Measurements from ENCODE around the gene ATP8B3.

The ATP8B3 gene

DNA sequence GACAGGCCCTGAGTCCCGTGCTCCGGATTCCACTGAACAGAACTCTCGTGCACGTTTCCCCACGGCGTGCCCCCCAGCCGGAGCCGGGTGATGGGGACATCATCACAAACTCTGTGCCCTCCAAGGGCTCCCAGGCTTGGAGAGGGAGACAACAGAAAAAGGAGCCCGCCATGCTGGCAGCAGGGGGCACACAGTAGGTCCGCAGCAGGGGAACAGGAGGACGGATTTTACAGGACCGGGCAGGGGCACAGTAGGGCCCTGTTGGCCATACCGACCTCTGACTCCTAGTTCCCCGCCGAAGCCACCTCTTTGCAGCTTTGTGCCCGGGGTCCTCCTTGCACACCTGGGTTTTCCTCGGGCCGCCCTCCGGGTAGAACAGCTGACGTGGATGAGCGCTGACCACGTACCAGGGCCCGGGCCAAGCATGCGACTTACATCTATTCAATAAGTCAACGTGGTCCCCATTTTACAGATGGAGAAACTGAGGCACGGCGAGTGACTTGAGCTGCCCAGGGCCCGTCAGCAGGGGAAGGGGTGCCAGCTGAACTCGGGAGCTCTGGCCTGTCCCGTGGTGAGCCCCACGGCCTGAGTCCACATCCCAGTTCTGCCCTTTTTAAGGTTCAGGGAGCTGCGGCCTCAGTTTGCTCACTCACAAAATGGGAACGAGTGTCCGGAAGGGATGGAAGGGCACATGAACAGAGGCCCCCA is 68.9 kb downstream of the ATP8B3 start:
- H3K27me3 ChIP-seq (ENCODE audit: insufficient read depth, low read length): peaks cover 49% of the 10 kb centered on the region
- H3K4me3 ChIP-seq (ENCODE audit: low read length): no peak overlapping the region
- H3K36me3 ChIP-seq (ENCODE audit: insufficient read depth, low read length): no peaks in the 10 kb centered on the region
- H3K9me3 ChIP-seq (ENCODE audit: low read length): peaks cover 7% of the 10 kb centered on the region
- H3K4me1 ChIP-seq (ENCODE audit: insufficient read depth, low read length): no peaks in the 10 kb centered on the region
- no peak overlapping the region for H2AFZ ChIP-seq (ENCODE audit: low read depth, low read length)

DNA sequence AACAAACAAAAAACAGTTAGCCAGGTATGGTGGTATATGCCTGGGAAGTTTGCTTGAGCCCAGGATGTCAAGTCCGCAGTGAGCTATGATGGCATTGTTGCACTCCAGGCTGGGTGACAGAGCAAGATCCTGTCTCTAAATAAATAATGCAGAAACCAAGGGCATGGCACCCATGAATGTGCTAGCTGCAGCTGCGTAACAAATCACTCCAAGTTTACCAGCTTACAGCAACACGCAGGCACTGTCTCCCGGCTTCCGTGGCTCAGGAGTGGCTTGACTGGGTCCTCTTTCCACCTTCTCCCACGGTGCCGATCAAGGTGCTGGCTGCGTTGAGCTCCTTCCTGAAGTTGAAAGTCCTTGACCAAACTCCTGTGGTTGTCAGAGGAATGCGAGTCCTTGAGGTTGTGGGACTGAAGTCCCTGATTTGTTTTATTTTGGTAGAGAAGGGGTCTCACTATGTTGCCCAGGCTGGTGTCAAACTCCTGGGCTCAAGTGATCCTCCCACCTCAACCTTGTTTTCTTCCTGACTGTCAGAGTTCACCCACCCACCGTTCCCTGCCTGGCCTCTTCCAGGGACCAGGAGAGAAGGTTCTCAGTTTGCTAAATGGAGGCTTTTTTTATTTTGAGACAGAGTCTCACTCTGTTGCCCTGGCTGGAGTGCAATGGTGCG is 72.0 kb downstream of the ATP8B3 start:
- no peaks in the 10 kb centered on the region for H3K36me3 ChIP-seq (ENCODE audit: insufficient read depth, low read length)
- peaks cover 4% of the 10 kb centered on the region for H3K4me1 ChIP-seq (ENCODE audit: insufficient read depth, low read length)
- H3K9me3 ChIP-seq (ENCODE audit: low read length): peaks cover 7% of the 10 kb centered on the region
- no peak overlapping the region for H2AFZ ChIP-seq (ENCODE audit: low read depth, low read length)
- peaks cover 45% of the 10 kb centered on the region for H3K27me3 ChIP-seq (ENCODE audit: insufficient read depth, low read length)
- no peak overlapping the region for H3K4me3 ChIP-seq (ENCODE audit: low read length)

DNA sequence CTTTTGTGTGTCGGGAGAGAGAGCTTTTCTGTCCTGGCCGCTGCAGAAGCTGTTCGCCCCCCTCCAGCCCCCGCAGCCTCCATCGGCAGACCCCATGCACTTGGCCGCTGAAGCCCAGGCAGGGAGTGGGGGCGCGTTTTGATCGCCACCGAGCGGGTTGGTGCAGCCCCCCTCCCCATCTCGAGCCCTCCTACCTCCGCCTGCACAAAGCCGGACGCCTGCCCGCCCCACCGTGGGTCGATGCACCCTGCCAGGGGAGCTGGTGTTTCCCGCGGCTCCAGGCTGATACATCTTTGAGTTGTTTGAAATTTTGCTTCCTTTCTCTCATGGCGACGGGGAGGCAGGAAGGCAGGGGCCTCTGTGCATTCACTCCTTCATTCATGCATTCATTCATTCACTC is 75.1 kb downstream of the ATP8B3 start:
- Histone ChIP-seq H3K4me3 (ENCODE audit: low read length) (no peak overlapping the region), H3K36me3 (ENCODE audit: insufficient read depth, low read length) (no peaks in the 10 kb centered on the region), H2AFZ (ENCODE audit: low read depth, low read length) (no peak overlapping the region), H3K9me3 (ENCODE audit: low read length) (peaks cover 7% of the 10 kb centered on the region), H3K27me3 (ENCODE audit: insufficient read depth, low read length) (peaks cover 60% of the 10 kb centered on the region), H3K4me1 (ENCODE audit: insufficient read depth, low read length) (peaks cover 4% of the 10 kb centered on the region)

DNA sequence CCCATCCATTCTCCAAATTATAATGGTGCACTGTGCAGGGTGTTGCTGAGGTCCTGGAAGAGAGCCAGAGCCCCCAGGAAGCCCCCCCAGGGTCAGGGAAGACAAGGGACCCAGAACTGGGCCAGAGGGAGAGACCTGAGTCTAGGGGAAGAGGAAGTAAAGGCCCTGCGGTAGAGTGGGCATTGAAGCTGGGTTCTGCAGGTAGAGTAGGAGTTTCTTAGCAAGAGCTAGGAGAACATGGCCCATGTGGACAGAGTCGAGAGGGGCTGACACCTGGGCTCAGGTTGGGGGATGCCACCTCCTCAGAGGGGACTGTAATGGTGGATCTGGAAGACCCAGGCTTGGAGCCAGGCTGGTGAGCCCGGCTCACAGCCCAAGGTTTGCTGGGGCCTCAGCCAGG is 75.8 kb downstream of the ATP8B3 start:
- H3K4me3 ChIP-seq (ENCODE audit: low read length): no peak overlapping the region
- H3K4me1 ChIP-seq (ENCODE audit: insufficient read depth, low read length): peaks cover 4% of the 10 kb centered on the region
- no peaks in the 10 kb centered on the region for H3K36me3 ChIP-seq (ENCODE audit: insufficient read depth, low read length)
- H3K9me3 ChIP-seq (ENCODE audit: low read length): peaks cover 7% of the 10 kb centered on the region
- H3K27me3 ChIP-seq (ENCODE audit: insufficient read depth, low read length): peaks cover 63% of the 10 kb centered on the region
- no peak overlapping the region for H2AFZ ChIP-seq (ENCODE audit: low read depth, low read length)

DNA sequence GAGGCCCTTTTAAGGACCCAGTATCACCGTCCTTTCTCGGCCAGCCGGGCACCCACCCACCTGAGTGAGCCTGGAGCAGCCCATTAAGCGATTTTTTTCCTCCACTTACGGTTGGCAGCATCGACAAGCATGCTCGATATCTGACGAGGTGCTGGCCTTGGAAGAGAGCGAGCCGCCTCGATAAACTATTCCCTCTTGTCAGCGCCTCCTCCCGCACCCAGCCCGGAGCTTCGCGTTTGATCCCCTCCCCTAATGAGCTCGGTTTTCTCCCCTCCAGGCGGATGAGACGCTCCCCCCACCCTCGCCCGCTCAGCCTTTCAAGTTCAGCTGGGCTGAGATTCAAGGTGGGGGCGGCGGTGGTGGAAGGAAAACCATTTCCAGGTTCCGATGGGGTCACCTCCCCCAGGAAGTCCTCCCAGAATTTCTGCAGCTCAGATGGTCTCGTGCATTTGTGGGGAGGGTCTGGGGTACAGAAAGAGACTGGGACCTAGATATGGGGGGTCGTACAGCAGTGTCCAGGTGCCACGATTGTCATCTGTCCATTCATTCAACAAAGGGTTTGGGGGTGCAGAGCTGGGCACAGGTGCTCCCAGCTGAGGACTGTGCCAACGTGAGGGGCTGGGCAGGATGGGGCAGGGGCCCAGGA is 77.6 kb downstream of the ATP8B3 start:
- Histone ChIP-seq H3K4me1 (ENCODE audit: insufficient read depth, low read length) (peaks cover 4% of the 10 kb centered on the region), H3K4me3 (ENCODE audit: low read length) (no peak overlapping the region), H2AFZ (ENCODE audit: low read depth, low read length) (no peak overlapping the region), H3K36me3 (ENCODE audit: insufficient read depth, low read length) (no peaks in the 10 kb centered on the region), H3K9me3 (ENCODE audit: low read length) (no peaks in the 10 kb centered on the region), H3K27me3 (ENCODE audit: insufficient read depth, low read length) (peaks cover 56% of the 10 kb centered on the region)
